Measurements from ENCODE around the gene LRP10. TPM values are rescaled to one million over a fixed set of nuclear protein-coding genes. Genes with fewer than 3 reads are reported as not detected.
A peak's percentile ranks its signal among the peaks of the same experiment; 100 is the strongest.
"Not testable (repeated sequence)": the region's sequence is repeated elsewhere in the genome, so short reads cannot be mapped to it uniquely, and the experiment has no call there.

The LRP10 gene
- total and polyA plus RNA-seq, 2 donors (not counting 1 experiment from before 2014, with no cell fraction given): 99.7 to 120 TPM

DNA sequence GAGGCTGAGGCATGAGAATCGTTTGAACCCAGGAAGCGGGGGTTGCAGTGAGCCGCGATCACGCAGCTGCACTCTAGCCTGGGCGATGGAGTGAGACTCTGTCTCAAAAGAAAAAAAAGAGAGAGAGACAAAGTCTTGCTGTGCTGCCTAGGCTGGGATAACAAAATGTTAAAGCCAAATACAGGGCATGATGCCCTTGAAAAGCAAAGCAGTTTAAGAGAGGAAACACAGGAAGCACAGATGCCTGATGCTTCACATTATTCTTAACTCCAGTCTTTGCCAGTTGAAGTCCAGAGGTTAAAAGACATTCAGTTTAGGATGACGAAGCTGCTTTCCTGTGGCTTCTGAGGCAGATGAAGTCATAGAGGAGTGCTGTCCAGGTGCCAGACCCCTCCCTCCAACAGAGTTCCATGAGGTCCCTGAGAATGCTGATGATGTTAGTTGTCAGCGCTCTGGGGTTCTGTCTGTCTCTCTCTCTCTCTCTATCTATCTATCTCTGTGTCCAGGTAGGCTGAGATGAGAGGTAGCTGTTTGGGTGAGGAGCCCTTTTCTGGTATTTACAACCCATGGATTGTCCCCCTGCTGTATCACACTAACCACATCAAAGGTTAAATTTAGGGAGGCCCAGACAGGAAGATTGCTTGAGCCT is 46.7 kb upstream of the LRP10 start:
- CTCF ChIA-PET: interaction anchor here (0.8 to 7.8 kb wide), 11 partner anchors 13 to 254 kb away, joined by 3 to 207 read pairs (median 23); partner anchors contain the start of genes LRP10, MMP14 and OXA1L
- peak overlapping the region in 3 of 5 experiments; percentile 4 to 40 (median 5) for H3K4me3 ChIP-seq (ENCODE audit: control extremely low read depth in 1 of 5, extremely low read depth in 1 of 5, insufficient read depth in 1 of 5, low read depth in 2 of 5, low read length in 4 of 5)
- H3K27ac ChIP-seq (ENCODE audit: low read length in 2 of 2): peak overlapping the region in 1 of 2 donors; percentile 12
- H4K20me1 ChIP-seq (ENCODE audit: control insufficient read depth, insufficient read depth, low read length, poor library complexity, severe bottlenecking): no peaks in the 10 kb centered on the region
- H3K27ac Mint-ChIP-seq: peak overlapping the region; percentile 86
- peaks cover 7% of the 10 kb centered on the region for H3K79me2 ChIP-seq (ENCODE audit: control insufficient read depth, insufficient read depth, low read length)
- H3K4me1 Mint-ChIP-seq: peaks cover 52% of the 10 kb centered on the region
- H3K27me3 ChIP-seq (replicated peaks in 1 of 4; ENCODE audit: control extremely low read depth in 1 of 4, control insufficient read depth in 3 of 4, insufficient read depth in 4 of 4, low read length in 3 of 4): no peaks in the 10 kb centered on the region
- DNase-seq: no peak
- intact Hi-C loops (cut with micrococcal nuclease): no loop called here
- peaks cover 0 to 3% (median 0%) of the 10 kb centered on the region in 3 donors for H3K9me3 ChIP-seq (ENCODE audit: control extremely low read depth in 1 of 3, control insufficient read depth in 2 of 3, insufficient read depth in 1 of 3, low read length in 2 of 3)
- H3K9me3 Mint-ChIP-seq (ENCODE audit: insufficient read depth): no peaks in the 10 kb centered on the region
- 9% methylated on average over 6 of the region's 8 CpGs for WGBS (ENCODE audit: insufficient coverage)
- peak overlapping the region; percentile 61 for H3K4me2 ChIP-seq (replicated peaks; ENCODE audit: low read depth, low read length, poor library complexity, severe bottlenecking)
- peak overlapping the region; percentile 63 for H3K4me3 Mint-ChIP-seq
- H3K4me1 ChIP-seq (ENCODE audit: control insufficient read depth in 2 of 2, insufficient read depth in 2 of 2, low read length in 2 of 2): peaks cover 26 to 42% of the 10 kb centered on the region in 2 donors
- no peaks in the 10 kb centered on the region for H3K27me3 Mint-ChIP-seq
- H3K36me3 ChIP-seq (replicated peaks in 1 of 2; ENCODE audit: control extremely low read depth in 1 of 2, control insufficient read depth in 1 of 2, extremely low read depth in 1 of 2, insufficient read depth in 2 of 2, low read length in 1 of 2): no peaks in the 10 kb centered on the region
- H2AFZ ChIP-seq (ENCODE audit: insufficient read depth, low read depth, low read length, poor library complexity, severe bottlenecking): peak overlapping the region; percentile 78
- TF ChIP-seq, protein P1, sequence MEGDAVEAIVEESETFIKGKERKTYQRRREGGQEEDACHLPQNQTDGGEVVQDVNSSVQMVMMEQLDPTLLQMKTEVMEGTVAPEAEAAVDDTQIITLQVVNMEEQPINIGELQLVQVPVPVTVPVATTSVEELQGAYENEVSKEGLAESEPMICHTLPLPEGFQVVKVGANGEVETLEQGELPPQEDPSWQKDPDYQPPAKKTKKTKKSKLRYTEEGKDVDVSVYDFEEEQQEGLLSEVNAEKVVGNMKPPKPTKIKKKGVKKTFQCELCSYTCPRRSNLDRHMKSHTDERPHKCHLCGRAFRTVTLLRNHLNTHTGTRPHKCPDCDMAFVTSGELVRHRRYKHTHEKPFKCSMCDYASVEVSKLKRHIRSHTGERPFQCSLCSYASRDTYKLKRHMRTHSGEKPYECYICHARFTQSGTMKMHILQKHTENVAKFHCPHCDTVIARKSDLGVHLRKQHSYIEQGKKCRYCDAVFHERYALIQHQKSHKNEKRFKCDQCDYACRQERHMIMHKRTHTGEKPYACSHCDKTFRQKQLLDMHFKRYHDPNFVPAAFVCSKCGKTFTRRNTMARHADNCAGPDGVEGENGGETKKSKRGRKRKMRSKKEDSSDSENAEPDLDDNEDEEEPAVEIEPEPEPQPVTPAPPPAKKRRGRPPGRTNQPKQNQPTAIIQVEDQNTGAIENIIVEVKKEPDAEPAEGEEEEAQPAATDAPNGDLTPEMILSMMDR (IDR thresholded peaks at IDR 0.05): no peak
- no peak for TF ChIP-seq EZH2 (IDR thresholded peaks at IDR 0.05; ENCODE audit: borderline replicate concordance, insufficient read depth, low read depth, low read length, poor library complexity, severe bottlenecking)
- H3K9ac ChIP-seq (ENCODE audit: low read length): no peak overlapping the region
- no peak for ATAC-seq (ENCODE audit: low read depth)
- POLR2A ChIA-PET: interaction anchor here (0.6 to 1.5 kb wide), 6 partner anchors 8 to 75 kb away, joined by 3 to 10 read pairs (median 6); no protein-coding TSS in a partner anchor

GRCh38 chr14:22829076-22829660 is 42.4 kb upstream of the LRP10 start:
- not testable (repeated sequence) for H3K27me3 ChIP-seq (replicated peaks in 1 of 4; ENCODE audit: control extremely low read depth in 1 of 4, control insufficient read depth in 3 of 4, insufficient read depth in 4 of 4, low read length in 3 of 4); DNase-seq; H4K20me1 ChIP-seq (ENCODE audit: control insufficient read depth, insufficient read depth, low read length, poor library complexity, severe bottlenecking); H3K9me3 Mint-ChIP-seq (ENCODE audit: insufficient read depth); H3K27me3 Mint-ChIP-seq; H3K9me3 ChIP-seq (ENCODE audit: control extremely low read depth in 1 of 3, control insufficient read depth in 2 of 3, insufficient read depth in 1 of 3, low read length in 2 of 3); ATAC-seq (ENCODE audit: low read depth)
- Histone ChIP-seq H3K9ac (ENCODE audit: low read length) (peak overlapping the region; percentile 95), H2AFZ (ENCODE audit: insufficient read depth, low read depth, low read length, poor library complexity, severe bottlenecking) (peak overlapping the region; percentile 99), H3K4me3 (ENCODE audit: control extremely low read depth in 1 of 5, extremely low read depth in 1 of 5, insufficient read depth in 1 of 5, low read depth in 2 of 5, low read length in 4 of 5) (peak overlapping the region; percentile 68 to 92 (median 84)), H3K79me2 (ENCODE audit: control insufficient read depth, insufficient read depth, low read length) (peaks cover 22% of the 10 kb centered on the region), H3K4me2 (replicated peaks; ENCODE audit: low read depth, low read length, poor library complexity, severe bottlenecking) (peak overlapping the region; percentile 88), H3K27ac (ENCODE audit: low read length in 2 of 2) (peak overlapping the region; percentile 87 to 91), H3K36me3 (replicated peaks in 1 of 2; ENCODE audit: control extremely low read depth in 1 of 2, control insufficient read depth in 1 of 2, extremely low read depth in 1 of 2, insufficient read depth in 2 of 2, low read length in 1 of 2) (peaks cover 11 to 20% of the 10 kb centered on the region in 2 experiments), H3K4me1 (ENCODE audit: control insufficient read depth in 2 of 2, insufficient read depth in 2 of 2, low read length in 2 of 2) (peaks cover 23 to 28% of the 10 kb centered on the region in 2 donors)
- H3K4me3 Mint-ChIP-seq: peak overlapping the region; percentile 84
- ChIA-PET CTCF (interaction anchor here (0.8 to 8.7 kb wide), 6 partner anchors 9 to 63 kb away, joined by 3 to 90 read pairs (median 10); partner anchors contain the start of gene OXA1L), POLR2A (interaction anchor here (0.6 to 1.6 kb wide), 7 partner anchors 10 to 62 kb away, joined by 3 to 6 read pairs (median 4); partner anchors contain the start of gene OXA1L)
- peak overlapping the region; percentile 93 for H3K27ac Mint-ChIP-seq
- H3K4me1 Mint-ChIP-seq: peaks cover 36% of the 10 kb centered on the region
- intact Hi-C loops (cut with micrococcal nuclease): loop anchor here (1.0 kb wide), 5 partner anchors 39 to 273 kb away; partner anchors contain the start of genes DAD1, OXA1L and PRMT5
- WGBS (ENCODE audit: insufficient coverage): 100% methylated on average over 4 of the region's 12 CpGs
